Measurements from ENCODE around the gene PTGFRN.
A peak's percentile ranks its signal among the peaks of the same experiment; 100 is the strongest.
"Not testable (repeated sequence)": the region's sequence is repeated elsewhere in the genome, so short reads cannot be mapped to it uniquely, and the experiment has no call there.

The PTGFRN gene

DNA sequence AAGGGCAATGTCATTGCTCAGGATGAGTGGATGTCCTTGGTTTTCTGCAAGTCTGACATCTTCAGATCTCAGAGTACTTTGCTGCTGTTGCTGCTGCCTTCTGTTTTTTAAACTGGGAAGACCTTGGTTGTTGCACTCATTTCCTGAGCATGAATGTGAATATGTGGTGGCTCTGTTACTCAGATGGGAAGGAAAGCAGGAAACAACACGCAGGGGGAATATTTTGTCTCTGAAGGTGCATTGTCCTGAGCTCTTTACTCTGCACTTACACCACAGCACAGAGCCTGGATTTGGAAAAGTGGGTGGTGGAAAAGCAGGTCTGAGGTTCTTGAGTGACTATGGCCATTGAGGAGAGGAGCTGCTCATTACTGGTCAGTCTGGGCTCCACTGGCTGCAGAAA, 36.3 kb downstream of the PTGFRN start:
- no peak for DNase-seq

DNA sequence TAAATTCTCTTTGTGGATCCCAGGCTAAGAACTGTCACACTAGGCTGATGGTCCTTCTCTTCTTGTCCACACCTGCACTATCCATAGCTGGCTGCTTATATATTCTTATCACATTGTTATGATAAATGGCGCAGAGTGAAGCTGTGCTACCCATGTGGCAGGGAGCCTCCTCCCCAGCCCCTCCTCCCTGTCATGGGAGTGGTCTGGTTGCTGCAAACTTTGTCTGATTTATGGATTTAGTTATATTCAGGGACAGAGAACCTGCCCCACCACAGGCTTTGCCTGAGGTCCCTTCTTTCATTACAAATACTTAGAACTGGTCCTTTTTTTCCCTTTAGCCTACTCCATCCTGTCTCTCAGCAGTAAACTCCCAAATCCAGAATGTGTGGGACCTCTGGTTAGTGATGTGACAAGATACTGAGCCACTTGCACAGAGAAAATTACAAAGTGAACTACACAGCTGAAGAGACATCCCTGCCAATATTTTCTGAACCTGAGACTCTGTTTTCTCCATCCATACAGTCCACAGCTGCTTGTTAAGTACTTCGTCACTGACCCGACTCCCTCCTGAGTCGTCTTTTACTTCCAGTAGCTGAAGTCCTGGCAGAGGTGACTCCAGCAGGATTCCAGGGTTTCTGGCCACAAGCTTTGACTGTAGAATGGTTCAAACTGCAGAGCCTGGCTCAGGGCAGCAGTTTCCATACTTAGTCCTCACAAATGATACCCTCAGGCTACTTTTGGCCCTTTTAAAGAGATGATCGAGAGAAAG, 37.6 kb downstream of the PTGFRN start:
- DNase-seq: peak; percentile 55

DNA sequence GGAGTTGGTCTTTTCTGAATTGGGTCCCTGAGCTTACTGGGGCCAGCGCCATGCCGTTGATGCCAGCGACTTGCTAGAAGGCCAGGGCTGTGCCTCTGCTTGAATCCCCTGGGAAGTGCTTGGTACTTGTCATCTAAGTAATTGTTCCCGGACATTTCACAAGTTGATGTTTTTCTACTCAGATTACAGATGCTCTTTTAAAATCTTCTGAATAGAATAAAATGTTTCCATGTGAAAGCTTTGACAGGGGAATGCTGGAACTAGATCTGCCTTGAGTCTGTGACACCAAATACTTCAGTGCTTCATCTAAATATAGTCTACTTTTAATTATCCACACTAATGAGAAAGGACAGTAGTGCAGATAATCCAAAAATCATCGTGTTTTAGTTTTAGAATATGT, 38.3 kb downstream of the PTGFRN start:
- DNase-seq: peak; percentile 18

DNA sequence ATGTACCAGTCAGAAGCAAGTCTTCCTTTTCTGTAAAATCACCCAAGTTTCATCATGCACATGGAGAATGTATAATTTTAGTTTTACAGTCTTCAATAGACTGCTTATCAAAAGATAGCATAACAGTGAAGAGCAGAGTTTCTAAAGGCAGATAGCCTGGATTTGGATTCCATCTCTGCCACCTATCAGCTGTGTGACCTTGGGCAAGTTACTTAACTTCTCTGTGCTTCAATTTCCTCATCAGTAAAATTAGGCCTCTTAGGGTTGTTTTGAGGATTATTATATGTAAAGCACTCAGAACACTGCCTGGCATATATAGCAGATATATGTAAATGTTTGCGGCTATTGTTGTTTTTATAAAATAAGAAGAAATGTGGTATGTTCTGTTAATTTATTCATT, 38.9 kb downstream of the PTGFRN start:
- no peak for DNase-seq

DNA sequence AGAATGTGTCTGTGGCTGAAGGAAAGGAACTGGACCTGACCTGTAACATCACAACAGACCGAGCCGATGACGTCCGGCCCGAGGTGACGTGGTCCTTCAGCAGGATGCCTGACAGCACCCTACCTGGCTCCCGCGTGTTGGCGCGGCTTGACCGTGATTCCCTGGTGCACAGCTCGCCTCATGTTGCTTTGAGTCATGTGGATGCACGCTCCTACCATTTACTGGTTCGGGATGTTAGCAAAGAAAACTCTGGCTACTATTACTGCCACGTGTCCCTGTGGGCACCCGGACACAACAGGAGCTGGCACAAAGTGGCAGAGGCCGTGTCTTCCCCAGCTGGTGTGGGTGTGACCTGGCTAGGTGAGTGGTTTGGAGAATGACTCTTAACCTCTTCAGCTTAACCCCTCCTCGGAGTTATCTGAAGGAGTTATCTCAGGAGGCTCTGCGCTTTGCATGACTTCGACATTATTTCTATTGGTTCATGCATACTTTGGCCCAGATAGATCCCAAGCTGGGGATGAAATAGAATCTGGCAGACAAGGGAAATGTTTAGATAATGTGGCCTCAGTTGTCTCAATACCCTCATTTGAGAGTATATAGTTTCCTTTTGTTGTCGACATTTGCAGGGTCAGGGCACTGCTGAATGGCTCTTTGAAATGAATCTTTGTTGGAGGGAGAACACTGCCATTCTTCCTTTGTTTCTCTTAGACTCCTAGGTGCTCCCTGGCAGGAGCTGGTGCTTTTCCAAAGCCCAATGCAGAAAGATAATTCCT, 39.7 kb downstream of the PTGFRN start:
- DNase-seq: peak; percentile 33

DNA sequence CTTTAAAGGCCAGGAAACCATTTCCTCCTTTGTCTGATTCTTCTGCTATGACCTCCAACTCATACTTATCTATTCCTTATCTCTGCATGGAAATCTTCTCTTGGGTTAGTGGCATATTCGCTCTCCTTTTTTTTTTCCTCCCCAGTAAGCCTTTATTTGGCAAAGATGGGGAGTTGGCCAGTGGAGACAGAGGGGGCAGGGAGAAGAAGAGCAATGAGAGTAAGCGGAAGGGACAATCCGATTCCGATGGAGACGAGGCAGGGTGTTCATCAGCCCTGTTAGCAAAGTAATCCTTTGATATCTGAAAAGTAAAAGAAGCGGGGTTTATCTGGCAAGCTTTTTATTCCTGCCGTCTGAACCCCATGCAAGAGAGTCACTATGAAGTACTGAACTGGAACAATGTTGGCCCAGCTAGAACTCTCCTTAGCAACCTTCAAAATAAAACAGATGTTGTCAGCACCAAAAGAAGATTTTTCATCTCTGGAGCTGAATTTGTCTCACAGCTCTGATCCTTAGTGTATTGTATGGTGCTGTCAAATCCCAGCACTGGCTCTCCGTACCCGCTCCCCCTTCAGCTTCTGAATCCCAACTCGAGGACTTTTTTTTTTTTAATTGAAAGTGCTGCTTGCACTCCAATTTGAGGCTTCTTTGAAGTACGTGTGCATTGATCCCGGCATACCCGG, 40.9 kb downstream of the PTGFRN start:
- peak; percentile 28 for DNase-seq

DNA sequence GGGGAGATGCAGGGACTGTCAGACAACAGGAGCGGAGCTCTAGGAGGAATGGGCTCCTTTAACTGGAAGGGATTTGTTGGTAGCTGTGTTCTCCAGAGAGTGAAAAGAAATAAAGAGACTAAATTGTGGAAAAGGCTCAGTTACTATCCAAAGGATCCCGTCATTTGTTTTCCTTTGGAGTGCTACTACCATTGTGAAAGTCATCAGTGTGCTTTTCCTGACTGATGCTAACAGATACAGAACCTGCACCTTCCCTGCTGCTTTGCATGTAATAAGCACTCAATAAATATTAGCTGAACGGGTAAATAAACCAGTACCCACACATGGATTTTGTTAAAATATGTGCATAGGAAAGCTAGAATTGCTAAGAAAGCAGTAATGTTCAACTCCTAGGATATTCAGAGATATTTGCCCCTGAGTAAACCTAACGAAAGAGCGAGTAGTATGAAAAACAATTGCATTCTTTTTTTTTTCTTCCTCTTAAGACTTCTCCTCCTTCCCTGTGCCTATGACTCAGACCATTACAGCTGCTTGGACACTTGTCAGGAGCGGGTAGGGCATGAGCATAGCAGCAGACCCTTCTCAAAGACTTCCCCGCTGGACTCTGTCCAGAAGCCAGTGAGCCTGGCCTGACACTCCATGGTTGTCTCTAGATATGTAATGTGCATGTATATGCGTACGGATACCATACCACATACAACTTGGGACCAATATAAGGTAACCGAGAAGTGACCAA, 41.7 kb downstream of the PTGFRN start:
- DNase-seq: no peak

DNA sequence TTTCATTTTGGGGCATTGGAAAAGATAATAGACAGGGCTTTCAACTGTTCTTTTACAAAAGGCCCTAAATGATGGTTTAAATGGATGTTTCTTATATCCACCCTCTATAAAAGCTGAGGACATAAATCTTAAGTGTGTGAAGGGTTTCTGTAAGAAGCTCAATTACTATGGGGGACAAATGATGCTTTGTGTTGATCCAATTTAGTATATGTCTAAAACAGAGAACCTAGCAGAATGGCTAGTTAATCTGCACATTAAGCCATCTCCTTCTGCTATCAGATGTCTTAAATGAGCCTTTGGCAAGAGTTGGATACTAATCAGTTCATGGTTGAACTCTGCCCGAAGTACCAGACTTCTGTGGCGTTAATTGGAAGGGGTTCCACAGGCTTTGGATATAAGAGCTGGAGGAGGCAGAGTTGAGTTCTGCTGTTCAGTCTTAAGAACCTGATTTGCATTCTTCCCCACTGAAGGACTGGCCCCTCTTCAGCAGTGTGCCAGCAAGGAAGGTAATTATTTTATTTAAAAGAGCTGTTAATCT, 43.1 kb downstream of the PTGFRN start:
- peak; percentile 14 for DNase-seq

DNA sequence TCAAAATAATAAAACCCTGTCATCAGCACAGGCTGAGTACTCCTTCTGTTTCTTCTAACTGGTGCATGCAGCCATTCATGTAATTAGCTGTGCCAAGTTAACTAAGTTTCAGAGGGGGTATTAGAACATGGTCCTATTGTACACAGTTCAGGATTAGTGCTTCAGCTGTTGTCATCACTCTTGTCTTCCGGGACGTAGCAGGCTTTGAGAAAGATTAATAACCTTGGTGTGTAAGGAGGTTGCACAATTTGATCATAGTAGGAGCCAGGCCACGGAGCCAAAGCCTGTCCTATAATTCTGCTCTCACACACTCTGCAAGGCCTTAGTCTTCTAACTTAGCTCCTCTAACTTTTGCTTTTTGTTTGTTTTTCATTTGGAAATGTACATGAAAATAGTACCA, 44.7 kb downstream of the PTGFRN start:
- DNase-seq: no peak

DNA sequence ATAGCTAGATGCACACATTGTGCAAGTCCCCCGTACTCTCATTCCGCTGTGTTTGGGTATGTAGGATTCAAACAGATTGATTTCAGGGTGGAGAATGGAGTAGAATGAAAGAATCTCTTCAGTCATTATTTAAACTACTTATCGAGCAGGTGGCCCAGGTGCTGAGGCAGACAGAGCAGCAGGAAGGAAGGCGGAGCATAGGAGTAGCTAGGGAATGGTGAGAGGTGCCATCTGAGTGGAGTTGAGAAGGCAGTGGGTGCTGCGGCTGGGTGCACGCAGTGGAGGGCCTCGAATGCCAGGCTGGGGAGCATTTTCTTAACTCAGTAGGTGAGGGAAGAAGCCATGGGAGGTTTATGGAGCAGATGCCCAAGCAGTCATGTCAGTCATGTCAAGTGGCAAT, 46.7 kb downstream of the PTGFRN start:
- DNase-seq: no peak

DNA sequence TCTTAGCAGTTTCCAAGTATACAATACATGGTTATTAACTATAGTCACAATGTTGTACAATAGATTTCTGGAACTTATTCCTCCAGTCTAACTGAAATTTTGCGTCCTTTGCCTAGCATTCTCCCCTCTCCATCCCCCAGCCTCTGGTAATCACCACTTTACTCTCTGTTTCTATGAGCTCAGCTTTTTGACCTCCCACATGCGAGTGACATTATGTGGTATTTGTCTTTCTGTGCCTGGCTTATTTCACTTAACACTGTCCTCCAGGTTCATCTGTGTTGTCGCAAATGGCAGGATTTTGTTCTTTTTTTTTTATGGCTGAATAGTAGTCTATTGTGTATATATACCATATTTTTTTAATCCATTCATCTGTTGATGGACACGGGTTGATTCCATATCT, 47.9 kb downstream of the PTGFRN start:
- DNase-seq: no peak

DNA sequence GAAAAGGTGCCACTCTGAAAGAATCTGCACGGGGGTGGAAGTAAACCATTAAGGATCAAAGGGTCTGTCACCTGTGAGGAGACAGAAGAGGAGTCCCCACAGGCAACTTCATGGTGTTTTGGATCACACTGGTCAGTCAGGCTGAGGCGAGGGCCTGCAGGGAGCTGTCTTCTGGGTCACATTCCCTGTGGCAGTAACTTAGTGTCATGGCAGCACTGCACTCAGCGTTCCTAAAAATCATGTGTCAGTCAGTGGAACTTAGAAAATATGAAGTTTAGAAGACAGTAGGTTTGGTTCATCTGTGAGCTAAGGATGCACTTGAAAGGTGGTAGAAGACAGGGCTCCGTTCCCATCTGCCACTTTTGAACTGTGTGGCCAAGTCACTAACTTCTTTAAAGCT, 48.4 kb downstream of the PTGFRN start:
- DNase-seq: peak; percentile 49

DNA sequence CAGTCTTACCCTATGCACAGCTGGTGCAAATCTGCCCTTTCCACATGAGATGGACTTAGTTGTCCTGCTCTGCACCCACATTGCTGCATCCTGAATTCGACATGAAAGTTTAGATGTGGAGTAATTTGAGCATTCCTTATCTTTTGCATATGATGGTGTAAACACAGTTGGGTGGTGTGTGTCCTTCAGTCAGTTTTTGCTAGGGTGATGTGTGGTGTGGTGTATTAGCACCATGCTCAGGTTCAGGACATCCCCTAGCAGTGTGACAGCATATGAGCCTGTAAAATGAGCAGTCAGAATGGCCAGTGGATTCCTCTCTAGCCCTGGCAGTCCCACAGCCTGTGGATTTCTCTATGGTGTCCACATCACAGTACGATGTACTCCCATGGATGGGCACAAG, 49.3 kb downstream of the PTGFRN start:
- no peak for DNase-seq

DNA sequence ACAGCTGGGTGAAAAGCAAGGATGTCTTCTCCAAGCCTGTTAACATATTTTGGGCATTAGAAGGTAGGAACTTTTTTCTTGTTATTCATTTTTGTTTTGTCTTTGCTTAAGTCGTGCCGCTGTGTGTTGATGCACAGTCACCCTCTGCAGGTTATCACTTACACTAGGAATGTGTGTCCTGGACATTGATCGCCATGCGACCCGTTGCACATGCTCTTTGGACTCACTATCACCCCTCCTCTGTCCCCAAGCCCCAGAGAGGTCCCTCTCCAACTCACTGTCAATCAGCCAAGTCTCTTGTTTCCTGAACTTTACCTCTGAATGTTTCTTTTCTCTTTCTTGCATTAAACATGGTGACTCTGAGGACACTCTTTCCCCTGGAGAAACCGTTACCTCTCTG, 51.9 kb downstream of the PTGFRN start:
- no peak for DNase-seq

DNA sequence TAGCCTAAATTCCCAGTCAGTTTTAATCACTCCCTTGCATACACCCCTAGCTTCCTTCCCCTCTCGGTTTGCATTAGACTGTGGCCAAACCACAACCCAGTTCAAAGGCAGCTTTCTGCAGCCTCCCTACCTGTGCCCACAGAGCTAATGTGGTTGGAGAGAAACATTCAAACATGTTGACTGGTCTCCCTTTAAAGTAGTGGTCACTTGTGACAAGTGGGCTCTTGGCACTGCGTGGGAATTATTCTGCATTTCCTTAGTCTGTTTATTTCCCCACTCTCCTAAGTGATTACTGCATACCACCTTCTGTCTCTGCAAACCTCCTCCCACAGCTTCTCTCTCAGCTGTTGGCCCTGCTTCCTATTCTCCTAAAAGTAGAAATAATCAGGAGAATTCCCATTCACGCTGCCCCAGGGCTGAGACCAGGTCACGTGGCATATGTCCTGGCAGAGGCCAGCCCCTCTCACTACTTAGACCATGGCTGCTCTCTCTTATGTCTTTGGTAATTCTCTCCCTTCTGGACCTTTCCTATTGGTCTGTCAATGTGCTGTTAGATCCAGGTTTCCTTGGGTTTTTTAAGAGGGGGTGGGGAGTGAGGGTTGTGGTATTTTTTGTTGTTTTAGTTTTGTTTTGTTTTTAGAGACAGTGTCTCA, 53.4 kb downstream of the PTGFRN start:
- no peak for DNase-seq

DNA sequence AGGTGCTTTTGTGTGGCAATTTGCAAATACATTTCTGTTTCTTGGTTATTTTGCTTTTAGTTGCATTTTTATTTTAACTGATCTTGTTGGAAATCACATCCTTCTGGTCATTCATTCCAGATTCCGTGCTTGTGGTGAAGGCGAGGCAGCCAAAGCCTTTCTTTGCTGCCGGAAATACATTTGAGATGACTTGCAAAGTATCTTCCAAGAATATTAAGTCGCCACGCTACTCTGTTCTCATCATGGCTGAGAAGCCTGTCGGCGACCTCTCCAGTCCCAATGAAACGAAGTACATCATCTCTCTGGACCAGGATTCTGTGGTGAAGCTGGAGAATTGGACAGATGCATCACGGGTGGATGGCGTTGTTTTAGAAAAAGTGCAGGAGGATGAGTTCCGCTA, 57.1 kb downstream of the PTGFRN start:
- DNase-seq: no peak

DNA sequence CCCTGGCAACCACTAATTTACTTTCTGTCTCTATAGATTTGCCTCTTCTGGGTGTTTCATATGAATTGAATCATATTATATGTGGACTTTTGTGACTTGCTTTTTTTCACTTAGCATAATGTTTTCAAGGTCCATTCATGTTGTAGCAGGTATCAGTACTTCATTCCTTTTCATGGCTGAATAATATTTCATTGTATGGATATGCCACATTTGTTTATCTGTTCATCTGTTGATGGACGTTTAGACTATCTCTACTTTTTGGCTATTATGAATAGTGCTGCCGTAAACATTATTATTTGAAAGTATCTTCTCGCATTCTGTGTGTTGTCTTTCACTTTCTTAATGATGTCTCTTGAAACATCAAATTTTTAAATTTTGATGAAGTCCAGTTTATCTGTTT, 59.0 kb downstream of the PTGFRN start:
- DNase-seq: no peak

DNA sequence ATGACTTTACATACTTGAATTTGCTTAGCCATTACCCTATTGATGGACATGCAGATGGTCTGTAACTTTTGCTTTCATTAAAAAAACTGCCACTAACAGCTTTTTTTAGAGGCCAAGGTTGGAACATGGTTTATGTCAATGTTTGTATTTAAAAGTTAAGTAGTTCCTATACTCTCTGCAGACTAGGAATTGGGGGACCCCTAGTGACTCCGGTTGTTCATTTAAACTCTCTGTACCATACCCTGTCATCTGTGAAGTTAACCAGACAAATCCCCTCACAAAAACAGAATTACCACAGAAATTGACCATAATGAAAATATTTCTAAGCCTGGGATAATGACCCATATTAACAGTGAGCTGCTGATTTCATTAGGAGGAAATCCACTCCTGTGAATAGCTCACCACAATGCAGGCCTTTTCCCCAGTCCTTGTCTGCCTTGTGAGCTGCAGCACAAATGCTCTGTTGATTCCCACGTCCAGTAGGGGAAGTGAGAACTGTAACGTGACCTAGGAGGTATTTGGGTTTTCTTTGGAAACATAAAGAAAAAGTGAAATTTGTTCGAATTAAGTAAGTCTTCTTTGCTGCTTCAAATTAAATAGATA, 61.6 kb downstream of the PTGFRN start:
- no peak for DNase-seq

DNA sequence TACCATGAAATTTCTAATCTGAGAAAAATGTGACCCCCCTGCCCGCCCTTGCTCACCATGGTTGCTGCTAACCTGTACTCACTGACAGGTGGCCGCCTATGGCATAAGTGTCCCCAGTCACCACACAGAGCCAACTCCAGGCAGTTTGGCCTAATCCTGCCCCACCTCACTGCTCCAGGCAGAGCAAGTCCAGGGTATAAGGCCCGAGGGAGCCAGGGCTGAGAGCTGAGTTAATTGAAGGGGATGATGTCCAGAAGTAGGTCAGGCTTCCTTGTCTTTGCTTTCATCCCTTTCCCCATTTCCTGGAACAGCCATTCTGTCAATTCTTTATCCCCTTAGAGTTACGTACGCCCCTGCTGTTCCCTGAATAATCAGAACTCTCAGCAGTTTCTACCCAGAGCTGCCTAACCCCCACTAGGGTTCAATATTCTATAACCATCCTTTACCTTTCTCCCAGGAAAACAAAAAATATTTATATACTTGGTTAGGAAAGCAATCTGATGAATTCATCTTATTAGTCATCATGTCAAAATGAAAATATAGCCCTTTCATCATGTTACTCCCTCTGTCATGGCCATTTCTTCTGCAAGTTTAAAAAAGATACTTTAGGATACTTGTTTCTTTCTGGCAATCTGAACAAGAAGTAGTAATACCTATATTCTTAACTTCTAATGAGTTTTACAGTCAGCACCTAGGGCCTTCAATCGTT, 62.4 kb downstream of the PTGFRN start:
- no peak for DNase-seq

DNA sequence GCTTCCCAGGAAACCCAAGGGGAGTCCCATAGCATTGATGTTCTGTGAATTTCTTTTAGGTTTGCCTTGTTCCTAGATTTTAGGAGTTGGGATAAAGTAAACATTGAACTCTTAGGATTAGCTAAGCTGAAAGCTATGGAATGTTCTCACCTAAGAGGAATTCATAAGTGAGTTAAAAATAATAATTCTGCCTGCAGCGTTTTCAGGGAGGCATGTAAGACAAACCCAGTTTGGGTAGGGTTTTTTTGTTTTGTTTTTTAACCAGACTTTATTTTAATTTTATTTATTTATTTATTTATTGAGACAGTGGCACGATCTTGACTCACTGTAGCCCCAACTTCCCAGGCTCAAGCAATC, 62.9 kb downstream of the PTGFRN start:
- DNase-seq: no peak

DNA sequence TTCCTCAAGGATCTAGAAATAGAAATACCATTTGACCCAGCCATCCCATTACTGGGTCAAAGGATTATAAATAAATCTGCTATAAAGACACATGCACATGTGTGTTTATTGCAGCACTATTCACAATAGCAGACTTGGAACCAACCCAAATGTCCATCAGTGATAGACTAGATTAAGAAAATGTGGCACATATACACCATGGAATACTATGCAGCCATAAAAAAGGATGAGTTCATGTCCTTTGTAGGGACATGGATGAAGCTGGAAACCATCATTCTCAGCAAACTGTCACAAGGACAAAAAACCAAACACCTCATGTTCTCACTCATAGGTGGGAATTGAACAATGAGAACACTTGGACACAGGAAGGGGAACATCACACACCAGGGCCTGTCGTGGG, 70.6 kb downstream of the PTGFRN start:
- not testable (repeated sequence) for DNase-seq

Data from islet precursor cell (in vitro differentiated cells).